Fibroblast of mammary gland (primary cell): ENCODE measurements around the gene ENTPD8.

Experiments
- DNase-seq: peaks from one replicate; pipeline ENCODE4 v3.0.0-alpha.2; 2010; ENCODE audit warnings: low read depth
- H3K4me3 ChIP-seq: 2 replicates; pipeline ENCODE4 v1.5.1; 2011; ENCODE audit warnings: low read depth, mild to moderate bottlenecking, low read length, moderate library complexity; ENCODE audit not compliant: control insufficient read depth
- CTCF ChIP-seq: conservative IDR thresholded peaks from 2 replicates; pipeline ENCODE4 v1.5.1; 2011; ENCODE audit warnings: low read depth, low read length, inconsistent platforms; ENCODE audit not compliant: control insufficient read depth, insufficient read depth

ENTPD8 gene

GRCh38 chr9:137447722-137448601, 6.8 kb upstream of the ENTPD8 start:
- no peak for DNase-seq
- no peak for TF ChIP-seq CTCF

GRCh38 chr9:137446851-137447471, 5.8 kb upstream of the ENTPD8 start:
- H3K4me3 ChIP-seq, result no peak overlapping the region
- peak; percentile 35 for DNase-seq

More at GRCh38 chr9:137447722-137448601, 6.8 kb upstream of the ENTPD8 start:
- no peak overlapping the region for H3K4me3 ChIP-seq

GRCh38 chr9:137445930-137446431, 4.8 kb upstream of the ENTPD8 start:
- TF ChIP-seq CTCF, result no peak
- no peak overlapping the region for H3K4me3 ChIP-seq
- DNase-seq, result peak; percentile 25

More at GRCh38 chr9:137446851-137447471, 5.8 kb upstream of the ENTPD8 start:
- TF ChIP-seq CTCF, result no peak

GRCh38 chr9:137445275-137445807, 4.2 kb upstream of the ENTPD8 start:
- TF ChIP-seq CTCF, result peak; percentile 79
- no peak overlapping the region for H3K4me3 ChIP-seq
- DNase-seq, result peak; percentile 82

GRCh38 chr9:137444106-137444790, 3.1 kb upstream of the ENTPD8 start:
- no peak for TF ChIP-seq CTCF
- no peak for DNase-seq

GRCh38 chr9:137441935-137442321, 771 bp upstream of the ENTPD8 start:
- no peak overlapping the region for H3K4me3 ChIP-seq
- no peak for DNase-seq
- no peak for TF ChIP-seq CTCF

More at GRCh38 chr9:137444106-137444790, 3.1 kb upstream of the ENTPD8 start:
- H3K4me3 ChIP-seq, result no peak overlapping the region
